Mammary epithelial cell (primary cell): ENCODE data around the gene DUSP21.

Experiments
- EZH2 ChIP-seq: IDR thresholded peaks from 2 replicates; pipeline ENCODE4 v1.6.1; 2012; ENCODE audit warnings: low read length, inconsistent platforms, borderline replicate concordance
- TF ChIP-seq, protein P1 (sequence below), 2 donors: IDR thresholded peaks in 1 of 2; conservative IDR thresholded peaks in 1 of 2; 2 replicates each; pipeline ENCODE4 v1.5.1; 2011 to 2012; ENCODE audit warnings: inconsistent platforms in 2 of 2, low read length in 2 of 2, mild to moderate bottlenecking in 2 of 2, control low read depth in 1 of 2, low read depth in 1 of 2; ENCODE audit not compliant: insufficient read depth in 1 of 2; ENCODE audit errors: extremely low read depth in 1 of 2

DNA sequence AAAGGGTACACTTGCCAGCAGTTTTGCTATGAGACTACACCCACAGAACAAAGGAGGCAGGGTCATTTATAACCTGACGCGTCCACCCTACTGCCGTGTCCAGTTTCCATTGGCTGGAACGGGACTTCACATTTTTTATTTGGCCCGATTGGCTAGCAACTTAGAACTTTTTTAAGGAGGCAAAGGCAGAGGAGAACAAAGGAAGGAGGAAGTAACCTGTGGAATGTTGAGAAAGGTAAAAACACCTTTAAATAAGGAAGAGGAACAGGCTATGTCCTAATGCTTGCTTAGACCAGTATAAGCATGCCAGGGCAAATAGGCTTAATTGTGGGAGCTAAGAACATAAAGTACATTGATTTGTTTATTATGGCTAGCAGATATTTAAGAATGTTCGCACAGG is 47.8 kb downstream of the DUSP21 start:
- TF ChIP-seq, protein P1, sequence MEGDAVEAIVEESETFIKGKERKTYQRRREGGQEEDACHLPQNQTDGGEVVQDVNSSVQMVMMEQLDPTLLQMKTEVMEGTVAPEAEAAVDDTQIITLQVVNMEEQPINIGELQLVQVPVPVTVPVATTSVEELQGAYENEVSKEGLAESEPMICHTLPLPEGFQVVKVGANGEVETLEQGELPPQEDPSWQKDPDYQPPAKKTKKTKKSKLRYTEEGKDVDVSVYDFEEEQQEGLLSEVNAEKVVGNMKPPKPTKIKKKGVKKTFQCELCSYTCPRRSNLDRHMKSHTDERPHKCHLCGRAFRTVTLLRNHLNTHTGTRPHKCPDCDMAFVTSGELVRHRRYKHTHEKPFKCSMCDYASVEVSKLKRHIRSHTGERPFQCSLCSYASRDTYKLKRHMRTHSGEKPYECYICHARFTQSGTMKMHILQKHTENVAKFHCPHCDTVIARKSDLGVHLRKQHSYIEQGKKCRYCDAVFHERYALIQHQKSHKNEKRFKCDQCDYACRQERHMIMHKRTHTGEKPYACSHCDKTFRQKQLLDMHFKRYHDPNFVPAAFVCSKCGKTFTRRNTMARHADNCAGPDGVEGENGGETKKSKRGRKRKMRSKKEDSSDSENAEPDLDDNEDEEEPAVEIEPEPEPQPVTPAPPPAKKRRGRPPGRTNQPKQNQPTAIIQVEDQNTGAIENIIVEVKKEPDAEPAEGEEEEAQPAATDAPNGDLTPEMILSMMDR (conservative IDR thresholded peaks at IDR 0.05 in 1 of 2, IDR thresholded peaks at IDR 0.05 in 1 of 2; ENCODE audit: extremely low read depth in 1 of 2, insufficient read depth in 1 of 2, low read depth in 1 of 2, low read length in 2 of 2), result no peak
- TF ChIP-seq EZH2, result no peak
